ENCODE data around the gene AMBP. TPM values are rescaled to one million over a fixed set of nuclear protein-coding genes. Genes with fewer than 3 reads are reported as not detected.

AMBP gene
- total and polyA plus RNA-seq, 2 of the 13 experiments (the other 11 are each of a cell fraction or from before 2014, with no cell fraction given): 1,510 to 2,580 TPM

- TF ChIP-seq, protein P1, sequence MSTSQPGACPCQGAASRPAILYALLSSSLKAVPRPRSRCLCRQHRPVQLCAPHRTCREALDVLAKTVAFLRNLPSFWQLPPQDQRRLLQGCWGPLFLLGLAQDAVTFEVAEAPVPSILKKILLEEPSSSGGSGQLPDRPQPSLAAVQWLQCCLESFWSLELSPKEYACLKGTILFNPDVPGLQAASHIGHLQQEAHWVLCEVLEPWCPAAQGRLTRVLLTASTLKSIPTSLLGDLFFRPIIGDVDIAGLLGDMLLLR (CRISPR knock-in tag; IDR thresholded peaks at IDR 0.05): 0 out of 2 replicates have a peak, but pooled peaks have one; percentile 49
- TF ChIP-seq KDM2A (CRISPR knock-in tag; IDR thresholded peaks at IDR 0.05; ENCODE audit: borderline replicate concordance, low read depth): peak; percentile 38; the same call in 1 of the 2 replicates
- TF ChIP-seq ZBTB33 (CRISPR knock-in tag; IDR thresholded peaks at IDR 0.05): no peak
- TF ChIP-seq ZSCAN25 (CRISPR knock-in tag; IDR thresholded peaks at IDR 0.05): peak; percentile 96
- TF ChIP-seq NFYC (CRISPR knock-in tag; IDR thresholded peaks at IDR 0.05): no peak
- peak; percentile 62 for TF ChIP-seq ZNF331 (CRISPR knock-in tag; IDR thresholded peaks at IDR 0.05)
- TF ChIP-seq ONECUT2 (CRISPR knock-in tag; IDR thresholded peaks at IDR 0.05): no peak
- peak; percentile 83 for TF ChIP-seq ZBTB38 (CRISPR knock-in tag; IDR thresholded peaks at IDR 0.05)
- TF ChIP-seq, protein P2, sequence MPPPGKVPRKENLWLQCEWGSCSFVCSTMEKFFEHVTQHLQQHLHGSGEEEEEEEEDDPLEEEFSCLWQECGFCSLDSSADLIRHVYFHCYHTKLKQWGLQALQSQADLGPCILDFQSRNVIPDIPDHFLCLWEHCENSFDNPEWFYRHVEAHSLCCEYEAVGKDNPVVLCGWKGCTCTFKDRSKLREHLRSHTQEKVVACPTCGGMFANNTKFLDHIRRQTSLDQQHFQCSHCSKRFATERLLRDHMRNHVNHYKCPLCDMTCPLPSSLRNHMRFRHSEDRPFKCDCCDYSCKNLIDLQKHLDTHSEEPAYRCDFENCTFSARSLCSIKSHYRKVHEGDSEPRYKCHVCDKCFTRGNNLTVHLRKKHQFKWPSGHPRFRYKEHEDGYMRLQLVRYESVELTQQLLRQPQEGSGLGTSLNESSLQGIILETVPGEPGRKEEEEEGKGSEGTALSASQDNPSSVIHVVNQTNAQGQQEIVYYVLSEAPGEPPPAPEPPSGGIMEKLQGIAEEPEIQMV (CRISPR knock-in tag; IDR thresholded peaks at IDR 0.05; ENCODE audit: low read depth): no peak
- TF ChIP-seq POLR2A (IDR thresholded peaks at IDR 0.05; ENCODE audit: insufficient read depth in 1 of 2, low read depth in 2 of 2, low read length in 2 of 2): no peak
- peak; percentile 35; the same call in 1 of the 2 replicates for TF ChIP-seq TAF1 (CRISPR knock-in tag; IDR thresholded peaks at IDR 0.05)
- 0 out of 2 replicates have a peak, but pooled peaks have one; percentile 16 for TF ChIP-seq CEBPG (CRISPR knock-in tag; IDR thresholded peaks at IDR 0.05)
- peak; percentile 71 for TF ChIP-seq KDM6A (CRISPR knock-in tag; IDR thresholded peaks at IDR 0.05; ENCODE audit: low read depth)
- TF ChIP-seq ZBTB42 (CRISPR knock-in tag; IDR thresholded peaks at IDR 0.05): no peak
- peak; percentile 21; the same call in 1 of the 2 replicates for TF ChIP-seq DMAP1 (CRISPR knock-in tag; IDR thresholded peaks at IDR 0.05)
- TF ChIP-seq AHR (CRISPR knock-in tag; IDR thresholded peaks at IDR 0.05): 0 out of 2 replicates have a peak, but pooled peaks have one; percentile 63
- TF ChIP-seq POLR2AphosphoS5 (IDR thresholded peaks at IDR 0.05; ENCODE audit: low read depth, low read length): peak; percentile 40; the same call in 1 of the 2 replicates
- TF ChIP-seq ZNF577 (CRISPR knock-in tag; IDR thresholded peaks at IDR 0.05; ENCODE audit: borderline replicate concordance, low read depth): no peak
- TF ChIP-seq, protein P3, sequence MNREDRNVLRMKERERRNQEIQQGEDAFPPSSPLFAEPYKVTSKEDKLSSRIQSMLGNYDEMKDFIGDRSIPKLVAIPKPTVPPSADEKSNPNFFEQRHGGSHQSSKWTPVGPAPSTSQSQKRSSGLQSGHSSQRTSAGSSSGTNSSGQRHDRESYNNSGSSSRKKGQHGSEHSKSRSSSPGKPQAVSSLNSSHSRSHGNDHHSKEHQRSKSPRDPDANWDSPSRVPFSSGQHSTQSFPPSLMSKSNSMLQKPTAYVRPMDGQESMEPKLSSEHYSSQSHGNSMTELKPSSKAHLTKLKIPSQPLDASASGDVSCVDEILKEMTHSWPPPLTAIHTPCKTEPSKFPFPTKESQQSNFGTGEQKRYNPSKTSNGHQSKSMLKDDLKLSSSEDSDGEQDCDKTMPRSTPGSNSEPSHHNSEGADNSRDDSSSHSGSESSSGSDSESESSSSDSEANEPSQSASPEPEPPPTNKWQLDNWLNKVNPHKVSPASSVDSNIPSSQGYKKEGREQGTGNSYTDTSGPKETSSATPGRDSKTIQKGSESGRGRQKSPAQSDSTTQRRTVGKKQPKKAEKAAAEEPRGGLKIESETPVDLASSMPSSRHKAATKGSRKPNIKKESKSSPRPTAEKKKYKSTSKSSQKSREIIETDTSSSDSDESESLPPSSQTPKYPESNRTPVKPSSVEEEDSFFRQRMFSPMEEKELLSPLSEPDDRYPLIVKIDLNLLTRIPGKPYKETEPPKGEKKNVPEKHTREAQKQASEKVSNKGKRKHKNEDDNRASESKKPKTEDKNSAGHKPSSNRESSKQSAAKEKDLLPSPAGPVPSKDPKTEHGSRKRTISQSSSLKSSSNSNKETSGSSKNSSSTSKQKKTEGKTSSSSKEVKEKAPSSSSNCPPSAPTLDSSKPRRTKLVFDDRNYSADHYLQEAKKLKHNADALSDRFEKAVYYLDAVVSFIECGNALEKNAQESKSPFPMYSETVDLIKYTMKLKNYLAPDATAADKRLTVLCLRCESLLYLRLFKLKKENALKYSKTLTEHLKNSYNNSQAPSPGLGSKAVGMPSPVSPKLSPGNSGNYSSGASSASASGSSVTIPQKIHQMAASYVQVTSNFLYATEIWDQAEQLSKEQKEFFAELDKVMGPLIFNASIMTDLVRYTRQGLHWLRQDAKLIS (CRISPR knock-in tag; IDR thresholded peaks at IDR 0.05): no peak
- TF ChIP-seq, protein P4, sequence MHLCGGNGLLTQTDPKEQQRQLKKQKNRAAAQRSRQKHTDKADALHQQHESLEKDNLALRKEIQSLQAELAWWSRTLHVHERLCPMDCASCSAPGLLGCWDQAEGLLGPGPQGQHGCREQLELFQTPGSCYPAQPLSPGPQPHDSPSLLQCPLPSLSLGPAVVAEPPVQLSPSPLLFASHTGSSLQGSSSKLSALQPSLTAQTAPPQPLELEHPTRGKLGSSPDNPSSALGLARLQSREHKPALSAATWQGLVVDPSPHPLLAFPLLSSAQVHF (CRISPR knock-in tag; IDR thresholded peaks at IDR 0.05): no peak
- no peak for TF ChIP-seq TEF (CRISPR knock-in tag; IDR thresholded peaks at IDR 0.05)
- TF ChIP-seq RARA (CRISPR knock-in tag; IDR thresholded peaks at IDR 0.05): peak; percentile 60; the same call in 1 of the 2 replicates
Observed at GRCh38 chr9:114098936-114099668, 21.0 kb upstream of the AMBP start, which contains the start of gene KIF12 (continued).
